DOHH2 (cell line): ENCODE results near the gene FCRL5.
A peak's percentile ranks its signal among the peaks of the same experiment; 100 is the strongest.

Source experiments
- H3F3A ChIP-seq: fragments of 200-600 bp; sonication (generic), shearing (Covaris generic); 2 replicates; pipeline ENCODE4 v1.6.0; 2016; ENCODE audit warnings: antibody characterized with exemption, mild to moderate bottlenecking; ENCODE audit not compliant: control insufficient read depth, insufficient read depth
- H3K27ac ChIP-seq: fragments of 200-600 bp; sonication (generic); 2 replicates; pipeline ENCODE4 v1.5.1; 2014; ENCODE audit warnings: low read depth, mild to moderate bottlenecking, low read length, moderate library complexity
- H3K27me3 ChIP-seq: fragments of 200-600 bp; sonication (generic); 2 replicates; pipeline ENCODE4 v1.6.1; 2014; ENCODE audit warnings: mild to moderate bottlenecking, low read length, mixed read lengths; ENCODE audit not compliant: control insufficient read depth
- H3K36me3 ChIP-seq: fragments of 200-600 bp; sonication (generic); 2 replicates; pipeline ENCODE4 v1.6.1; 2014; ENCODE audit warnings: mild to moderate bottlenecking, low read length, moderate library complexity, mixed read lengths; ENCODE audit not compliant: control insufficient read depth
- H3K4me1 ChIP-seq: fragments of 200-600 bp; sonication (generic); 2 replicates; pipeline ENCODE4 v1.6.1; 2014; ENCODE audit warnings: mild to moderate bottlenecking, low read length, mixed read lengths; ENCODE audit not compliant: control insufficient read depth
- H3K4me2 ChIP-seq: fragments of 200-600 bp; sonication (generic); 2 replicates; pipeline ENCODE4 v1.6.0; 2014; ENCODE audit warnings: mild to moderate bottlenecking, low read length, moderate library complexity
- H3K4me3 ChIP-seq: fragments of 200-600 bp; sonication (generic); 2 replicates; pipeline ENCODE4 v1.5.1; 2014; ENCODE audit warnings: mild to moderate bottlenecking, low read length, mixed read lengths
- H3K79me2 ChIP-seq: fragments of 200-600 bp; sonication (generic); 2 replicates; pipeline ENCODE4 v1.6.1; 2014; ENCODE audit warnings: mild to moderate bottlenecking, low read length, mixed read lengths; ENCODE audit not compliant: control insufficient read depth
- H3K9me2 ChIP-seq: fragments of 200-600 bp; sonication (generic); replicated peaks from 2 replicates; pipeline ENCODE4 v1.6.1; 2014; ENCODE audit warnings: mild to moderate bottlenecking, low read length, mixed read lengths; ENCODE audit not compliant: control insufficient read depth
- H3K9me3 ChIP-seq: fragments of 200-600 bp; sonication (generic); 2 replicates; pipeline ENCODE4 v1.6.1; 2014; ENCODE audit warnings: antibody characterized with exemption, low read length, mixed read lengths; ENCODE audit not compliant: control insufficient read depth, insufficient read depth
- H4K20me1 ChIP-seq: fragments of 200-600 bp; sonication (generic); 2 replicates; pipeline ENCODE4 v1.6.0; 2014; ENCODE audit warnings: low read depth, mild to moderate bottlenecking, antibody characterized with exemption, low read length, moderate library complexity; ENCODE audit not compliant: control insufficient read depth, insufficient read depth
- CTCF ChIP-seq: fragments of 200-600 bp; sonication (generic); IDR thresholded peaks from one replicate; pipeline ENCODE4 v1.5.1; 2014; ENCODE audit warnings: antibody characterized with exemption, mild to moderate bottlenecking, low read depth, low read length; ENCODE audit not compliant: poor library complexity, severe bottlenecking
- EZH2phosphoT487 ChIP-seq: fragments of 200-600 bp; sonication (generic); IDR thresholded peaks from 2 replicates; pipeline ENCODE4 v1.6.1; 2017; ENCODE audit warnings: borderline replicate concordance, mild to moderate bottlenecking, antibody characterized with exemption, low read length, moderate library complexity, mixed read lengths

FCRL5 gene

GRCh38 chr1:157495285-157495684 lies 57.0 kb downstream of the FCRL5 start:
- H3K27me3 ChIP-seq: peaks cover 6% of the 10 kb centered on the region; the same call in 1 of the 2 replicates
- peaks cover 3% of the 10 kb centered on the region; the same call in 1 of the 2 replicates for H3K4me1 ChIP-seq
- no peaks in the 10 kb centered on the region for H3F3A ChIP-seq
- no peak overlapping the region for H3K4me3 ChIP-seq
- H3K36me3 ChIP-seq: no peaks in the 10 kb centered on the region
- H3K9me3 ChIP-seq: no peaks in the 10 kb centered on the region
- H4K20me1 ChIP-seq: no peaks in the 10 kb centered on the region
- no peak overlapping the region for H3K4me2 ChIP-seq
- no peak overlapping the region for H3K27ac ChIP-seq
- H3K79me2 ChIP-seq: no peaks in the 10 kb centered on the region
- TF ChIP-seq EZH2phosphoT487 (no peak), CTCF (no peak)
- H3K9me2 ChIP-seq: no peaks in the 10 kb centered on the region

- Histone ChIP-seq H3K4me2 (no peak overlapping the region), H3K27ac (no peak overlapping the region), H3K4me3 (no peak overlapping the region), H3K36me3 (no peaks in the 10 kb centered on the region), H4K20me1 (no peaks in the 10 kb centered on the region), H3K9me2 (no peaks in the 10 kb centered on the region), H3F3A (no peaks in the 10 kb centered on the region), H3K4me1 (peaks cover 3% of the 10 kb centered on the region; the same call in 1 of the 2 replicates), H3K9me3 (no peaks in the 10 kb centered on the region), H3K27me3 (peaks cover 6% of the 10 kb centered on the region; the same call in 1 of the 2 replicates), H3K79me2 (no peaks in the 10 kb centered on the region)
- no peak for TF ChIP-seq EZH2phosphoT487
- no peak for TF ChIP-seq CTCF
Measured at GRCh38 chr1:157494093-157494492, 58.2 kb downstream of the FCRL5 start.

- H3K4me3 ChIP-seq: no peak overlapping the region
- no peak for TF ChIP-seq EZH2phosphoT487
- peak; percentile 71 for TF ChIP-seq CTCF
- no peaks in the 10 kb centered on the region for H3K9me2 ChIP-seq
- H3K79me2 ChIP-seq: no peaks in the 10 kb centered on the region
- H3K27ac ChIP-seq: no peak overlapping the region
- H3K4me1 ChIP-seq: no peaks in the 10 kb centered on the region
- no peaks in the 10 kb centered on the region for H3K36me3 ChIP-seq
- no peaks in the 10 kb centered on the region for H3F3A ChIP-seq
- no peak overlapping the region for H3K4me2 ChIP-seq
- H4K20me1 ChIP-seq: no peaks in the 10 kb centered on the region
- H3K9me3 ChIP-seq: no peaks in the 10 kb centered on the region
- H3K27me3 ChIP-seq: peaks cover 6% of the 10 kb centered on the region; the same call in 1 of the 2 replicates
Measured at GRCh38 chr1:157490467-157491165, 61.7 kb downstream of the FCRL5 start.
